GM19035 (cell line): Measurements from ENCODE around the gene SCRN3.

Experiments used
- ATAC-seq: cut with Tn5 transposase; IDR thresholded peaks from one replicate; pipeline ENCODE4 v1.9.1; 2021; ENCODE audit not compliant: unreplicated experiment

SCRN3 gene

GRCh38 chr2:174477759-174478158, 82.2 kb downstream of the SCRN3 start:
- no peak for ATAC-seq
